ENCODE measurements around the gene ABCA12. TPM values are rescaled to one million over a fixed set of nuclear protein-coding genes. Genes with fewer than 3 reads are reported as not detected.

Gene ABCA12
- total and polyA plus RNA-seq, 12 donors = under 0.01 to 0.04 TPM; not detected in 10

DNA sequence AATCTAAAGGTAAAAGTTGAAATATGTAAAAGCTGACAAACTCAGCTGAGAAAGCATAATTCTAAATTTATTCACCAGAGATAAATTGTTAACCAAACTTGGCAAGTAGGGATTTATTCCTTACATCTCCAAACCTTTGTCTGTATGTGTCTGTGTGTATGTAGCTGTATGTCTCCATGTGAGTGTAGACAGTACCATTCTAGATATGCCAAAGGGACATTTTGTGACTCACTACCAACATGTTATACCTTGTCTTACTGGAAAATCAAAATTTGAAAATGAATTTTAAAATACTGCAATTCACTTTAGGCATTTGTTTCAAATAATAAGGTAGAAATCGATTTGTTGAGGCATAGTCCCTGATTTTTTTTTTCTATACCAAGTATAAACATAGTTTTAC is 102.1 kb downstream of the ABCA12 start:
- H3K36me3 ChIP-seq (replicated peaks in 1 of 2) = no peaks in the 10 kb centered on the region
- intact Hi-C loops (cut with DNase I) = no loop called here
- H3K4me3 ChIP-seq = no peak overlapping the region
- H3K27me3 ChIP-seq = no peaks in the 10 kb centered on the region
- TF ChIP-seq, protein P1, sequence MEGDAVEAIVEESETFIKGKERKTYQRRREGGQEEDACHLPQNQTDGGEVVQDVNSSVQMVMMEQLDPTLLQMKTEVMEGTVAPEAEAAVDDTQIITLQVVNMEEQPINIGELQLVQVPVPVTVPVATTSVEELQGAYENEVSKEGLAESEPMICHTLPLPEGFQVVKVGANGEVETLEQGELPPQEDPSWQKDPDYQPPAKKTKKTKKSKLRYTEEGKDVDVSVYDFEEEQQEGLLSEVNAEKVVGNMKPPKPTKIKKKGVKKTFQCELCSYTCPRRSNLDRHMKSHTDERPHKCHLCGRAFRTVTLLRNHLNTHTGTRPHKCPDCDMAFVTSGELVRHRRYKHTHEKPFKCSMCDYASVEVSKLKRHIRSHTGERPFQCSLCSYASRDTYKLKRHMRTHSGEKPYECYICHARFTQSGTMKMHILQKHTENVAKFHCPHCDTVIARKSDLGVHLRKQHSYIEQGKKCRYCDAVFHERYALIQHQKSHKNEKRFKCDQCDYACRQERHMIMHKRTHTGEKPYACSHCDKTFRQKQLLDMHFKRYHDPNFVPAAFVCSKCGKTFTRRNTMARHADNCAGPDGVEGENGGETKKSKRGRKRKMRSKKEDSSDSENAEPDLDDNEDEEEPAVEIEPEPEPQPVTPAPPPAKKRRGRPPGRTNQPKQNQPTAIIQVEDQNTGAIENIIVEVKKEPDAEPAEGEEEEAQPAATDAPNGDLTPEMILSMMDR (IDR thresholded peaks at IDR 0.05) = no peak
- no peak for TF ChIP-seq POLR2A (IDR thresholded peaks at IDR 0.05)
- H3K4me1 ChIP-seq (replicated peaks in 1 of 2) = no peaks in the 10 kb centered on the region
- no peak for DNase-seq
- no peaks in the 10 kb centered on the region for H3K9me3 ChIP-seq (replicated peaks in 1 of 3)
- no peak overlapping the region for H3K27ac ChIP-seq
- 25 to 81% (median 66%) methylated on average over 1 of the region's 1 CpG for WGBS, 4 donors

DNA sequence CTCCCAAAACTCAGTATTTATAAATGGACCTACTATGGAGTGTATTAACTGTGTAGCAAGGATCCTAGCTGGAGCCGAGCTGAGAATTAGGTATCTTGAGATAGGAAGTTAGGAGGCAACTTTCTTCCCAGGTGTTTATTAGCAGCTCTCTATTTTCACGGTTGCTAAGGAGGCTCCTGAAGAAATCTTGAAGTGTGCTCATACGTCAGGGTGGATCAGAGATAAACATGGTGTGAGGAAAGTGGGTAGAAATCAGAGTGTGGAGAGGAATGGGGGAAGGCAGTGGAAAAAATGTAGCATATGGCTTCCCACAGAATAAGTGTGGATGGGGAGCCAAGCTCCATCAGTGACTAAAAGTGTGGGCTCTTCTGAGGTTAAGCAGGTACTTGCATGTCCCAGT is 104.3 kb downstream of the ABCA12 start:
- 69 to 77% (median 74%) methylated on average over 3 of the region's 3 CpGs for WGBS, 4 donors

DNA sequence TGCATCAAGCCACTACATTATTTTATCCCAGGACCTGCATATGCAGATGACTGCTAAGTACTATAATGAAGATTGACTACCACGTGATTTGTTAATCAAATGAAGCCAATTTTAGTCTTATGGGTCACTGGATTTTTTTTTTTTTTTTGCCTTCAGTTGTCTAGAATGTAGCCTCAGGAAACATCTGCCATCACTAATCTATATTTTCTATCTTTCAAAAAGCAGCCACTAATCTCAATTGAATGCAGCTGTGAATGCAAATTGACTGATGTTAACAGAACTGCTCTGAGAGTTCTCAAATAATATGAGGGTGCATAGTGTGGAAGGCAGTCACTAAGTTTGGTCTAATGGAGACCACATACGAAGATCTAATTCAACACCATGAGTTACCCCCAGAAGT is 106.3 kb downstream of the ABCA12 start:
- no peak for DNase-seq
- WGBS, 4 donors = 58 to 68% (median 65%) methylated on average over 2 of the region's 2 CpGs
- intact Hi-C loops (cut with DNase I) = no loop called here
- no peak overlapping the region for H3K4me3 ChIP-seq
- TF ChIP-seq POLR2A (IDR thresholded peaks at IDR 0.05) = no peak
- TF ChIP-seq, protein P1 (IDR thresholded peaks at IDR 0.05) = no peak
- H3K27ac ChIP-seq = no peak overlapping the region
- no peaks in the 10 kb centered on the region for H3K9me3 ChIP-seq (replicated peaks in 1 of 3)
- no peaks in the 10 kb centered on the region for H3K4me1 ChIP-seq (replicated peaks in 1 of 2)
- no peaks in the 10 kb centered on the region for H3K36me3 ChIP-seq (replicated peaks in 1 of 2)
- H3K27me3 ChIP-seq = no peaks in the 10 kb centered on the region

More for the DNA sequence above, 104.3 kb downstream of the ABCA12 start:
- no peak overlapping the region for H3K4me3 ChIP-seq
- H3K27ac ChIP-seq = no peak overlapping the region
- no peaks in the 10 kb centered on the region for H3K9me3 ChIP-seq (replicated peaks in 1 of 3)
- TF ChIP-seq, protein P1 (IDR thresholded peaks at IDR 0.05) = no peak
- no peak for TF ChIP-seq POLR2A (IDR thresholded peaks at IDR 0.05)
- no peaks in the 10 kb centered on the region for H3K36me3 ChIP-seq (replicated peaks in 1 of 2)
- H3K4me1 ChIP-seq (replicated peaks in 1 of 2) = no peaks in the 10 kb centered on the region
- no peak for DNase-seq
- intact Hi-C loops (cut with DNase I) = no loop called here
- H3K27me3 ChIP-seq = no peaks in the 10 kb centered on the region

DNA sequence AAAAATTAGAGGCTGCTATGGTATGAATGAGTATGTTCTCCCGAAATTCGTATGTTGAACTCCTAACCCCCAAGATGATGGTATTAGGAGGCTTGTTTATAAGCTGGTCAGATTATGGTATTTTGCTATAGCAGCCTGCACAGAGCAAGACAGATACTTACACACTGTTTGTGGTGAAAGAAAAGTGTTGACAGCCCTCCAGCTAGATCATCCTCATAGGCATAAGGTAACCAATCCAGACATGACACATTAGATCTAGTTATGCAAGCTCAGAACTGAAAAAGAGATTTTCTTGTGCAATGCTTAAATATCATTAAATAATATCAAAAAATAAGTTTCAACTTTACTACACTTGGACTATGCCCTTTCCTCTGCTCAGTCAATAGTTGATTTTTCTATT is 107.1 kb downstream of the ABCA12 start:
- Histone ChIP-seq H3K4me3 (no peak overlapping the region), H3K27me3 (no peaks in the 10 kb centered on the region), H3K36me3 (replicated peaks in 1 of 2) (no peaks in the 10 kb centered on the region), H3K4me1 (replicated peaks in 1 of 2) (no peaks in the 10 kb centered on the region), H3K27ac (no peak overlapping the region), H3K9me3 (replicated peaks in 1 of 3) (no peaks in the 10 kb centered on the region)
- DNase-seq = no peak
- 73 to 90% (median 82%) methylated on average over 2 of the region's 2 CpGs for WGBS, 4 donors
- intact Hi-C loops (cut with DNase I) = no loop called here
- TF ChIP-seq, protein P1 (IDR thresholded peaks at IDR 0.05) = no peak
- TF ChIP-seq POLR2A (IDR thresholded peaks at IDR 0.05) = no peak
